Smooth muscle cell (in vitro differentiated cells): Measurements from ENCODE around the gene ZMIZ1. TPM values are rescaled to one million over a fixed set of nuclear protein-coding genes. Genes with fewer than 3 reads are reported as not detected.

ENCODE experiments used
- DNase-seq: peaks from one replicate; lab custom pipeline; 2025; ENCODE audit not compliant: unreplicated experiment; lab: John Stamatoyannopoulos, UW
- H2AFZ ChIP-seq: fragments of 200-600 bp; sonication (generic); 2 replicates; pipeline ENCODE4 v1.6.0; 2016; ENCODE audit warnings: antibody characterized with exemption, low read depth, mild to moderate bottlenecking
- H3F3A ChIP-seq: fragments of 200-600 bp; sonication (generic); 2 replicates; pipeline ENCODE4 v1.6.0; 2017; ENCODE audit warnings: antibody characterized with exemption, low read depth
- H3K27ac ChIP-seq: fragments of 200-600 bp; sonication (generic); 2 replicates; pipeline ENCODE4 v1.5.1; 2016; ENCODE audit warnings: low read depth, mild to moderate bottlenecking
- H3K27me3 ChIP-seq: fragments of 200-600 bp; sonication (generic); 2 replicates; pipeline ENCODE4 v1.6.1; 2016; ENCODE audit warnings: low read depth, mild to moderate bottlenecking
- H3K36me3 ChIP-seq: fragments of 200-600 bp; sonication (generic); 2 replicates; pipeline ENCODE4 v1.5.1; 2016; ENCODE audit warnings: low read depth
- H3K4me1 ChIP-seq: fragments of 200-600 bp; sonication (generic); 2 replicates; pipeline ENCODE4 v1.5.1; 2016; ENCODE audit warnings: low read depth
- H3K4me2 ChIP-seq: fragments of 200-600 bp; sonication (generic); 2 replicates; pipeline ENCODE4 v1.6.0; 2016; ENCODE audit warnings: mild to moderate bottlenecking
- H3K4me3 ChIP-seq: fragments of 200-600 bp; sonication (generic); 2 replicates; pipeline ENCODE4 v1.5.1; 2016; ENCODE audit warnings: mild to moderate bottlenecking
- H3K79me2 ChIP-seq: fragments of 200-600 bp; sonication (generic); 2 replicates; pipeline ENCODE4 v1.6.0; 2016; ENCODE audit warnings: low read depth, mild to moderate bottlenecking
- H3K9ac ChIP-seq: fragments of 200-600 bp; sonication (generic); 2 replicates; pipeline ENCODE4 v1.6.0; 2016; ENCODE audit warnings: low read depth
- H3K9me3 ChIP-seq: fragments of 200-600 bp; sonication (generic); replicated peaks from 2 replicates; pipeline ENCODE4 v1.5.1; 2016; ENCODE audit warnings: low read depth
- H4K20me1 ChIP-seq: fragments of 200-600 bp; sonication (generic); 2 replicates; pipeline ENCODE4 v1.6.0; 2016; ENCODE audit warnings: low read depth
- CTCF ChIP-seq: fragments of 200-600 bp; sonication (generic); IDR thresholded peaks from 2 replicates; pipeline ENCODE4 v1.5.1; 2017; ENCODE audit warnings: borderline replicate concordance, mild to moderate bottlenecking, antibody characterized with exemption; ENCODE audit not compliant: insufficient read depth, poor library complexity, severe bottlenecking
- WGBS: methylation state at CpG from one replicate; pipeline ENCODE4 v1.1.7; 2016; ENCODE audit warnings: low lambda C conversion rate; 5-methylcytosine and 5-hydroxymethylcytosine counted together
- polyA plus RNA-seq: library from polyadenylated mRNA; unstranded; fragments of >200 nt; fragmentation: Nextera tagmentation; extraction: Ambion mirVana; gene quantifications from 2 replicates; pipeline ENCODE4 v1.2.1, GENCODE V29; 2016
- total RNA-seq: library from RNA; depleted of rRNA; stranded (reverse); fragments of >200 nt; gene quantifications from 2 replicates; pipeline ENCODE4 v1.2.3, GENCODE V29; 2014

Gene ZMIZ1
- total and polyA plus RNA-seq, 2 experiments from 2014 or later: 24.2 to 31.3 TPM

GRCh38 chr10:79250259-79250658 lies 181.5 kb downstream of the ZMIZ1 start:
- WGBS: 97% methylated on average over 5 of the region's 5 CpGs
- Histone ChIP-seq H3K4me1 (no peaks in the 10 kb centered on the region), H3K4me3 (no peak overlapping the region), H3K79me2 (peaks cover 83% of the 10 kb centered on the region), H3F3A (no peaks in the 10 kb centered on the region), H3K4me2 (no peak overlapping the region), H4K20me1 (peaks cover 100% of the 10 kb centered on the region), H3K9me3 (no peaks in the 10 kb centered on the region), H2AFZ (no peak overlapping the region), H3K27me3 (no peaks in the 10 kb centered on the region), H3K9ac (no peak overlapping the region), H3K27ac (no peak overlapping the region), H3K36me3 (no peaks in the 10 kb centered on the region)
- TF ChIP-seq CTCF: no peak
- DNase-seq: no peak

GRCh38 chr10:79252450-79252849 lies 183.7 kb downstream of the ZMIZ1 start:
- WGBS: 89% methylated on average over 5 of the region's 5 CpGs

GRCh38 chr10:79252971-79253370 lies 184.2 kb downstream of the ZMIZ1 start:
- no peaks in the 10 kb centered on the region for H3K4me1 ChIP-seq
- H3K4me3 ChIP-seq: no peak overlapping the region
- DNase-seq: no peak
- no peak for TF ChIP-seq CTCF
- H3K9me3 ChIP-seq: no peaks in the 10 kb centered on the region
- peaks cover 100% of the 10 kb centered on the region for H4K20me1 ChIP-seq
- no peak overlapping the region for H2AFZ ChIP-seq
- H3F3A ChIP-seq: no peaks in the 10 kb centered on the region
- no peak overlapping the region for H3K27ac ChIP-seq
- H3K9ac ChIP-seq: no peak overlapping the region
- no peaks in the 10 kb centered on the region for H3K27me3 ChIP-seq
- H3K79me2 ChIP-seq: peaks cover 69% of the 10 kb centered on the region
- WGBS: 94% methylated on average over 4 of the region's 4 CpGs
- no peak overlapping the region for H3K4me2 ChIP-seq
- H3K36me3 ChIP-seq: no peaks in the 10 kb centered on the region

More at GRCh38 chr10:79252450-79252849, 183.7 kb downstream of the ZMIZ1 start:
- Histone ChIP-seq H3K4me2 (no peak overlapping the region), H3K4me1 (no peaks in the 10 kb centered on the region), H3K36me3 (no peaks in the 10 kb centered on the region), H4K20me1 (peaks cover 100% of the 10 kb centered on the region), H3K27me3 (no peaks in the 10 kb centered on the region), H3K79me2 (peaks cover 75% of the 10 kb centered on the region), H3K27ac (no peak overlapping the region), H3K4me3 (no peak overlapping the region), H2AFZ (no peak overlapping the region), H3K9ac (no peak overlapping the region), H3K9me3 (no peaks in the 10 kb centered on the region), H3F3A (no peaks in the 10 kb centered on the region)
- no peak for DNase-seq
- TF ChIP-seq CTCF: no peak

- no peak for DNase-seq
- Histone ChIP-seq H3K27me3 (no peaks in the 10 kb centered on the region), H3K36me3 (no peaks in the 10 kb centered on the region), H3K79me2 (peaks cover 62% of the 10 kb centered on the region), H3K9me3 (no peaks in the 10 kb centered on the region), H3K4me2 (no peak overlapping the region), H3K4me3 (no peak overlapping the region), H4K20me1 (peaks cover 100% of the 10 kb centered on the region), H2AFZ (no peak overlapping the region), H3K9ac (no peak overlapping the region), H3K27ac (no peak overlapping the region), H3K4me1 (no peaks in the 10 kb centered on the region), H3F3A (peaks cover 4% of the 10 kb centered on the region)
- no peak for TF ChIP-seq CTCF
- WGBS: 96% methylated on average over 3 of the region's 3 CpGs
Observed at GRCh38 chr10:79253704-79254103, 184.9 kb downstream of the ZMIZ1 start.
